ENCODE data around the gene ARHGAP23.
A peak's percentile ranks its signal among the peaks of the same experiment; 100 is the strongest.

ARHGAP23 gene

DNA sequence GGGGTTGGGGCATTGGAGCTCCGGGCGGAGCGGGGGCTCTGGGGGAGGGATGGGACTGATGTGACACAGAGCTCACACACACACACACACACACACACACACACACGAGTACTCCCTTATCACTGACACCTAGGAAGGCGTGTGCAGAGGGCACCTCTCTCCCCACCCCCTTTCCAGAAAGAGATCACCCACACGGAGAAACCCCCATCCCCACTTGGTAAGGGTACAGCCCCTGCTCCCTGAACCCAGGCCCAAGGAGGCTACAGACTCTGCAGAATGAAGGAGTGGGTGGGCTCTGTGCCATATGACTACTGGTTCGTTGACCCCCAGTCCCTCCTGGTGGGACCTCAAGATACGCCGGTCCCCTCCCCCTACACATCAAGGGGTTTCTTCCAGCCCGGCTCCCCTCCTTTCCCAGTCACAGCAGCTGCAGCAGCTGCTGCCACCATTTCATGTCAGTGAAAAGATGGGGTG lies 8.7 kb upstream of the ARHGAP23 start:
- H3K27ac ChIP-seq = no peak overlapping the region
- peak overlapping the region in 2 of 7 experiments; percentile 7 to 31 for H3K4me3 ChIP-seq

DNA sequence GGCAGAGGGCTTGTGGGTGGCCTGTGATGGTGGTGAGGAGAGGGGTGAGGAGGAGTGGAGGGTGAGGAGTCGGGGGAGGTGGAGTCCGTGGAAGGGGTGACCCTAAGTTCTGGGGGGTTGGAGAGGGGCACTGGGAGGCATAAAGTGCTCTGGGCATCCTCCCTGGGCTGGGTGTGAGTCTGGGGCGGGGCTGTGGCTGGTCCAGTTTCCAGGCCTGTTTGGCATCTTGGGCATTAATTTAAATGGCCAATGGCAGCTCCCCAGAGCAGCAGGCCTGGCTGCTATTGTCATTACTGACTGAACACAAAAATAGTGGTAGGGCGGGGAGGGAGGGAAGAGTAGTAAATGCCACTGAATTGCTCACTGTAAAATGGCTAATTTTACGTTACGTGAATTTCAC lies 7.7 kb upstream of the ARHGAP23 start:
- H3K4me3 ChIP-seq = no peak overlapping the region
- H3K27ac ChIP-seq = no peak overlapping the region

DNA sequence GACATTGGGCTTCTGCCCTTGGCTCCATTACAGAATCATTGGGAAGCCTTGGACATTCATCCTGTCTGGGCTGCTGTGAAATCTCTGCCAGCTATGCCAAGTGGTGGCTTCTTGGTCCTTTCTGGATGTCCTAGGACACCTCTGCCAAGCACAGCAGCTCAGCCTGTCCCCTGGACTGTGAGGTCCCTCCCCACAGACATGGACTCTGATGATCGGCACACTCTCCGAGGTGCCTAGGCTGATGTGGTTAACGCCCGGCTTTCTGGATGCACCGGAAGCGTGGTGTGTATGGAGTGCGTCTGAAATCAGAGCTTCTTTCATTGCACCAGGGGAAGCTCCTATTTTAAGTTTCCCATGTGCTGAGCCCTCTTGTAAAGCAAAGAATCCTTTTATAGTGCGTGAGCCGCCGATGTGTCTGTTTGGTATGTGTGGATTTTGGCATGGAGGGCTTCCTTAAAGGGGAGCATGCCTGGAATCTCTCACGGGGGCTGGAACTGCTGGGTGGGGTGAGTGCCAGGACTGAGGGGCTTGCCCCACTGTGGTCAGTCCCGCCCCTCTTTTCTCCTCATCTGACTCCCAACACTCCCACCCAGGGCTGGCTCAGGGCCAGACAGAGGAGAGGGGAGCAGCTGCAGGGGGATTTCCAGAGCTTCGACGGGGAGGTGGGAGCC lies 7.0 kb upstream of the ARHGAP23 start:
- no peak overlapping the region for H3K4me3 ChIP-seq
- H3K27ac ChIP-seq = no peak overlapping the region

DNA sequence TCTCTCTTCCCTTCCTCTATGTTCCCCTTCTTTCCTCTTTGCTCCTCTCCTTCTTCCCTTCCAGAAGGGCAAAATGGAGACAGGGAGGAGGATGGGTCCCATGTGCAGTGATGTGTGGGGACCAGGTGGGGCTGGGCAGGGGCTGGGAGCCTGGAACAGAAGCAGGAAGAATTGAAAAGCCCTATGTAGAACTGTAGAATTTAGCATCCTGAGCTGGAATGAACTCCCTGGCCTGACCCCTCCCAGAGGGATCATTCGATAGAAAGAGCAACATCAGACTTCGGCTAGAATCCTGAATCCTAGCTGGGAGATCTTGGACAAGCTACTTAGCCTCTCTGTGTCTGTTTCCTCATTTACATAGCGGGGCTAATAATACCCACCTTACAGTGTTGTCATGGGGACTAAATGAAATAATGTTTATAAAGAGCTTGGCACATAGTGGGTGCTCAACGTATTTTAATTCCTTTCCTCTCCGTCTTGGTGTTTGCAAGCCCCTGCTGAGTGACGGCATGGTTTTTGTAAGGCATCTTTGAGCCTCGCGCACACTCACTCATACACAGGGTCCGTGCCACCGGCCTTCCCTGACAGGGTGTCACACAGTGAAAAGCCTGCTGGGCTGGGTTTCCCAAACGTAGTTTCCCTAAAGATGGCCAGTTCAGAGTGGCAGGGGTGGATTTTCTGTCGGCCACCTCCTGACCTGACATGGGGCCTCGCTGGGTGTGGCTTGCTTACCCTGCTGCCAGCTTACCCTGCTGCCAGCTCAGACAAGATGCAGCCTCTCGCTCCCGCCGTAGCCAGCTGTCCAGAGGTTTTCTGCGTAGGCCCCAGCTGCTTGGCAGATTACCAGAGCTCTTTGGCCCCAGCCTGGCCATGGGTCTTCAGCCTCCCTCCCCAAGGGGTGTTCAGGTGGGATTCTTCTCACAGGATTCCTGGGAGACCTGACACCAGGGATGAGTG lies 6.1 kb upstream of the ARHGAP23 start:
- Histone ChIP-seq H3K4me3 (no peak overlapping the region), H3K27ac (no peak overlapping the region)

DNA sequence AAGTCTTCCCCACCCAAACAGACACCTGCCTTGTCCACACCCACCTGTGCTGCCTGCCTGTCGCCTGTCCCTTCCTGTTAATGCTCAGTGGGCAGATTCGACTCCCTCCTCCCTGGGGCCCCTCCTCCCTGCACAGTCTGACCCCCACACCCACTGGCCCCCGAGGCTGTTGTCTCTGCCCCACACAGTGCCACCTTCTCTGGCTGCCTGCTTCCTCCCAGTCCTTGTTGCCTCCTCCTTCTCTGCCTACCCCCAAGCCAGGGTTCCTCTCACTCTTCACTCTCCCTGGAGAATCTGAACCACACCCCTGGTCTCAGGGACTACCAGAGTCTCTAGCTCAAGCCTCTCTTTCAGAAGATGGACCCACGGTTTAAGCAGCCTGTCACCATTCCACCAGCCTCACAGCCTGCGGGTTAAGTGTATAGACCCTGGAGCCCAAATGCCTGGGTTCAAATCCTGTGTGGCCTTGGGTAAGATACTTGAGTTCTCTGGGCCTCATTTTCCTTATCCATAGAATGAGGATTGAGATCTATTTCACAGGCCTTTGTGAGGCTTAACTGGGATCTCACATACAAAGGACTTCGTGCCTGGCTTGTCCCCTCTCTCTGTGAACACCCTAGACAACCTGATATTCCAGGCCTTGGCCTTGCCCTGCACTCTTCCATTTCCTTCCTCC lies 3.8 kb upstream of the ARHGAP23 start:
- H3K4me3 ChIP-seq = no peak overlapping the region
- H3K27ac ChIP-seq = peak overlapping the region in 6 of 21 experiments; percentile 41 to 73 (median 56)

DNA sequence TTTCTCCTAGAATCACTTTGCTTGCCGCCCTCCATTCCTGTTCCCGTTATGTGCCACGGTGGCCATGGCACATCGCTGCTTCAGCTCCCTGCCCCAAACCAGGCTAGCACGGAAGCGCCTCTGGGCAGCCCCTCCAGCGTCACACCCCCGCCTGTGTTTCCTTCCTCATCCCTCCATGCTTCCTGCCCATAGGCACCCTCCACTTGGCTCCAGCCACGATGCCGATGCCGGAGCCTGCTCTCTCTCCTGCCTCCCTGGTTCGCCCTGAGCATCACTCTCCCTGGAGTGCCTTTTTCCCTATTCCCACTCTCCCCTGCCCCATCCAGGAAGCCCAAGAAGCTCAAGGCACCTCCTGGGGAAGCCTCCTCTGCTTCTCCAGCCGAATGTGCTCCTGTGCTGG lies 3.2 kb upstream of the ARHGAP23 start:
- Histone ChIP-seq H3K4me3 (no peak overlapping the region), H3K27ac (peak overlapping the region in 11 of 21 experiments; percentile 8 to 73 (median 44))

DNA sequence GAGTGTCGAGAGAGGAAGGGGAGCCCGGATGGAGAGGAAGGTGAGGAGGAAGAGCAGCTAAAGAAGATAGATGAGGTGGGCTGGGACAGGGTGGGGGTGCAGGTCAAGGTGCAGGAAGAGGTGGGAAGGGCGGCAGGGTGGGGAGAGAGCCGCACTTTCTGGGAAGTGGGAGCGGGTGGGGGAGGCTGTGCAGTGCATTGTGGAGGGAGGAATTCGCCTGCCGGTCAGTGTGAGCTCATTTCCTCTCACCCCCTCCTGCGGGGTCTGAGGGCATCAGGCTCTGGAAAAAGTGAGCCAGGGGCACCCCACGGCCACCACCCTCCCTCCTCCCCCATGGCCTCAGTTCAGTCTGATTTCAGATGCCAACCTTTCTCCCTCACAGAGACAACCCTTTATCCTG lies 2.5 kb upstream of the ARHGAP23 start:
- Histone ChIP-seq H3K27ac (peak overlapping the region in 8 of 21 experiments; percentile 8 to 73 (median 55)), H3K4me3 (no peak overlapping the region)

DNA sequence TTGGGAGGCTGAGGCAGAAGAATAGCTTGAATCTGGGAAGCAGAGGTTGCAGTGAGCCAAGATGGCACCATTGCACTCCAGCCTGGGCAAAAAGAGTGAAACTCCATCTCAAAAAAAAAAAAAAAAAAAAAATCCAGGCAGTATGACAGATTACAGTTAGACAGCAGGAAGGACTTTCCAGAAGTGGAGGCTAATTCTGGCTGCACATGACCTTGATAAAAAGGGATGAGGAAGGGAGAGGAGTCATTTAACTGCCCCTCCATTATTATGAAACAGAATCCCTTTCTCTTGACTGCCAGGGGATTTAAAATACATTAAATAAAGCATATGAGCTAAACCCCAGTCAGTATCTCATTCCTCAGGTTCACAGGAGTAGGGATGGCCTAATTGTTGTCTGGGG lies 1.8 kb upstream of the ARHGAP23 start:
- H3K27ac ChIP-seq = peak overlapping the region in 2 of 21 experiments; percentile 54 to 90

DNA sequence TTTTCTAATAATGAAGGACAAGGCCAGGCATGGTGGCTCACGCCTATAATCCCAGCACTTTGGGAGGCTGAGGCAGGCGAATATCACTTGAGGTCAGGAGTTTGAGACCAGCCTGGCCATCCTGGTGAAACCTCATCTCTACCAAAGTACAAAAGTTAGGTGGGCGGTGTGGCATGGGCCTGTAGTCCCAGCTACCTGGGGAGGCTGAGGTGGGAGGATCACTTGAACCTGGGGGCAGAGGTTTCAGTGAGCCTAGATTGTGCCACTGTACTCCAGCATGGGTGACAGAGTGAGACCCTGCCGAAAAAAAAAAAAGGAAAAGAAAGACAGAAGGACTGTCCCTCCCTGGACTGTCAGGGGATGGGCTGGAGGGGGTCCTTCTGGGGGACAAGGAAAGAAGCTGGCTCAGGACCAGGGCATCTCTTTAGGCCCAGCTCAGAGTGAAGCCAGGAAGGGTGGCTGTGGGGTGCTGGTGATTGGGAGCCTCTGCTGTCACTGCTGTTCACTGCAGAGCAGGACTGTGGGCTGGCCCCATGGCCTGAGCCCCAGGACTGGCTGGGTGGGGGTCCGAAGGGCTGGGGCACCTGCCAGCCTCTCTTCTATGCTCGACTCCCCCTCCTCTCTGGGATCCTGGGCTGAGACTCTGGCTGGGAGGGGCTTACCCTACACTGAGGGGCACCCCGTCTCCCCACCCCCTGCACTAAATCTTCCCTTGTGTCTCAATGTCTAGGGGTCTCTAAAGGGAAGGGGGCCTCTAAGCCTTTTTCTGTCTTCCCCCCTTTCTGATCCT lies 909 bp upstream of the ARHGAP23 start:
- H3K27ac ChIP-seq = peak overlapping the region in 18 of 21 experiments; percentile 59 to 96 (median 88)

More for the DNA sequence above, 1.8 kb upstream of the ARHGAP23 start:
- H3K4me3 ChIP-seq = no peak overlapping the region

DNA sequence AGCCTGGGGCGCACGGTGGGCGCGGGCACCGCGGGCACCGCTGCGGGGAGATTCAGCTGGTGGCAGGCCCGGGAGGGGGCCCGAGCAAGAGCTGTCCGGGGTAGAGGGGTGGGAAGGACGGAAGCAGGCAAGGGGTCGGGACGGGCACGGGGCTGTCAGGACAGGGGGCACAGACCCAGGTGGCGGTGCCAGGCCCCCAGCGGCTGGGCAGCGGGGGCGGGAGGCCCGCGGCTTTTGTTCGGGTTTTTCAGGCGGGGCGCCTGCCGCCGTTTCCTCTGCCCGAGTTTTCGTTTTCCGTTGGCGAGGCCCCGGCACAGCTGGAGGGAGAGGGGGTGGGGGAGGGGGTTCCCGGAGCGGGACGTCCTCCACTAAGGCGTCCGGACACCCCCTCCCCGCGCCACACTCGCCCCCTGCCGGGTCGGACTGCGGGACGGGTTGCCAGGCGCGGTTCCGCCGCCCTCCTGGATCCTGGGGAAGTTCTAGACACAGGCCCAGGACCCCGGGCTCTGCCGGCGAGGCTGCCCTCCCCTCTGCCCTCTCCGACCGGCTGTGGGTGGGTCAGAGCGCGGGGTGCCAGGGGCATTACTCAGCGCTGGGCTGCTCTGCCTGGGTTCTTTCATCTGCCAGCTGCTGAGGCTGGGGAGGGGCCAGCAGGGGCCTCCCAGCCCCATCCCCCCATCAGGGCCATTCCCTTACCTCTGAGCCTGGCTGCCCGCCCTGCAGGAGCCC lies 543 bp downstream of the ARHGAP23 start:
- H3K27ac ChIP-seq = peak overlapping the region; percentile 16 to 96 (median 86)

More for the DNA sequence above, 909 bp upstream of the ARHGAP23 start:
- H3K4me3 ChIP-seq = peak overlapping the region in 6 of 7 experiments; percentile 68 to 96 (median 93)

DNA sequence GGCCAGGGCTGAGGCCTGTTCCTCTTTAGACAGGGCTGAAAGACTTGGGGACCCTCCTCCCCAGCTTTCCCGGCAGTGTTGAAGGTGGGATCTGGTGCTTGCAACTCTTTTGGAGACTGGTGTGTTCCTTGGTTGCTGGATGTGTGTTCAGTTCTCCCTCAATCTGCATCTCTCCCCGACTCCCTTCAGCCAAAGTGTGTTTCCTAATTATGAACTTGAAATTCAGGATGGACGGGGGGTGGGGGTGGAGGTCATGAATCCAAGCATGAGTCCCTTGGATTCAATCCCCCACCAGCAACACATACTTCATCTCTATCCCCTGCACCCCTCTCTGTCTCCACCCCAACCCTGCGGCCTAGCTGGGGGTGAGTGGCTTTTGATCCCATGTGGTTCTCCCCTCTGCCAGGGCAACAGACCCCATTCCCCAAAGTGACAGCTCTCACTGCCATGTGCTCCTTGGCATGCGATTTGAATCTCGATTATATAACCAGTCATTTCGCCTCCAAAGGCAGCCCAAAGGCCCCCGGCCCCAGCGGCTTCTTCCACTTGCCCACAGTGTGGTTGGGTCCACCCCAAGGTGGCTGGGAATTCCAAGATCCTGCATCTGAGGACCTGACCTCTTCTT lies 1.3 kb downstream of the ARHGAP23 start:
- peak overlapping the region in 19 of 21 experiments; percentile 64 to 96 (median 88) for H3K27ac ChIP-seq
- H3K4me3 ChIP-seq = peak overlapping the region; percentile 68 to 96 (median 93)

More for the DNA sequence above, 543 bp downstream of the ARHGAP23 start:
- peak overlapping the region; percentile 68 to 96 (median 93) for H3K4me3 ChIP-seq

DNA sequence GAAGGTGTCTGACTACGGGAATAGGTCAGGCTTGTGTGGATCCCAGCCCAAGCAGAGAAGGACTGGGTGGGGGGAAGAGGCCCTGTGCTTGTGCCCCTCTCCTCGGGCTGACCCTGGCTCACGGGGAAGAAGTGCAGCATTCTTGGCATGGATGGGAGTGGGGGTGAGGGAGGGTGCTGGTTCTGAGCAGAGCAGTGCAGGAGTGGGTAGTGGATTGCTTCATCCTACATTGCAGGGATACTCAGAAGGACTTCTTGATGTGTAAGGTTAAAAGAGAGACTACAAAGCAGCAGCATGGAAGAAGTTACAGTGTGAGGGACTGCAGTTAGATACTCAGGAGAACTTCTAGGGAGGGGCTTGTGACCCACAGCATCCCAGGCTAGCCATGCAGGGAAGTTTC lies 2.1 kb downstream of the ARHGAP23 start:
- Histone ChIP-seq H3K4me3 (no peak overlapping the region), H3K27ac (peak overlapping the region in 11 of 21 experiments; percentile 56 to 96 (median 89))

DNA sequence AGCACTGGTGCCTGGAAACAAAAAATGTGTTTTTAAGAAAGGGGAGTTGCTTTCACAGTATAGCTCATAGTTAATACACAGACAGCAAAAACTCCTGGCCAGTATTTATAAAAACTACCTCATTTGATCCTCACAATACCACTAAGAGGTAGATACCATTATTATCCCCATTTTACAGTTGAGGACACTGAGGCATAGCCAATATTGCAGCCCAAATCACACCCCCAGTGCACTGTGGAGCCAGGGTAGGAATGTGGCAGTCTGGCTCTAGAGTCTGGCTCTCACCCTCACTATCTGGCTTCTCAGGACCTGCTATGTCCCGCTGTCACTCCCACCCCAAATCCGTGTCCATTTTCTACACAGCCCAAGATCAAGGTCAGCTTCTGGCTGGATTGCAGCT lies 2.6 kb downstream of the ARHGAP23 start:
- Histone ChIP-seq H3K4me3 (no peak overlapping the region), H3K27ac (peak overlapping the region in 3 of 21 experiments; percentile 56 to 90 (median 88))

DNA sequence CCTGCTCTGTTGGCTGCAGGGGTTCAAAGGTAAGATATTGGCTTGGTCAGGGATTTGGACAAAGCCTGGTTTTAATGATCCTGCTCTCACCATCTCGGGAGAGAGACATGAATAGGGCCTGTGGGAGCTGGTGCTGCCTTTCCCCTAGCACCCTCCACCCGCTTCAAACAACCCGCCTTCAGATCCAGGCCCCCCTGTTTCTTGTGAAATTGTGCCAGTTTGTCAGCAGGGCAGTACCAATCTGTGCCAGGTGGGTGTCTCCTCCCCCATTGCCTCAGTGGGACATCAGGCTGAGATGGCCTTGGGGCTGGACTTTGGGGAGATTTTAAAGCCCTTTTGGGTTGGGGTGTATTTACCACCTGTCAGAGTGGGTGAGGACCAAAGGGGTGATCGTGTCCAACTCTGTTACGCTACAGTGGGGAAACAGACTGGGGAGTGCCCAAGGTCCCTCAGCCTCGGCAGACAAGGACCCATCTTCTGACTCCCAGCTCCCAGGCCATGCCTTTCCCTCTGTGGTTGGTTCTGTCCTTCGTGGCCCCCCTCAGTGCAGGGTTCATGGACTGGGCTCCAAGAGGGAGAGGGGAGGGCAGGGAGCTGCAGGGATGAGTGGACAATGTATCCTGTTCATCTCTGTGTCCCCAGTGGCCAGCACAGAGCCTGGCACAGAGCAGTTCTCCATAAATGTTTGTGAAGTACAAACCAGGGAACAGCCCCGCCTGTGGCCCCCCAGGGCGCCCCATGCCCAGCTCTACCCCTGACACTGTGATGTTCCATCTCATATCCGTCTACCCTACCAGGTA lies 3.3 kb downstream of the ARHGAP23 start:
- H3K4me3 ChIP-seq = no peak overlapping the region
- H3K27ac ChIP-seq = peak overlapping the region in 1 of 21 experiments; percentile 25

DNA sequence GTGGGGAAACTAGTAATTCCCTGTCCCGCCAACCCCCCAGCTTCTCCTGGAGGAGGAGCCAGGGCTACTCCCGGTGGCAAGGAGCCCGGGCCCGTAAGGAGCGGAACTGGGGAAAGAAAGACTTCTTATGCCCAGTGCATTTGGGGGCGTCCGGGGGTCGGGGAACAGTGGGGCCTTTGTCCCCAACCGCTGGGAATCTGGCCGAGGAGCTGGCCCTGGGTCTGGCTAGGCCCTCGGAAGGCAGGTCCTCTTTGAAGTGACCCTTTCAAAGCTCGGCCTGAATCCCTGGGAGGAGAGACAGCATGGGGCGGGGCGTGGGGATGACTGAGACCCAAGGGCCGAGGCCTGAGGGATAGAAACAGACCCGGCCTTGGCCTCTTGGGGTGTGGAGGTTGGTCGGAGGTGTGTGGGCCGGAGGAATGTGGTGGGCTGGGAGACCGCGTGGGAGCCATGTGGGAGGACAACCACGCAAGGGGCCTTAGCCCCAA lies 6.0 kb downstream of the ARHGAP23 start:
- Histone ChIP-seq H3K27ac (peak overlapping the region in 2 of 21 experiments; percentile 9 to 44), H3K4me3 (no peak overlapping the region)

DNA sequence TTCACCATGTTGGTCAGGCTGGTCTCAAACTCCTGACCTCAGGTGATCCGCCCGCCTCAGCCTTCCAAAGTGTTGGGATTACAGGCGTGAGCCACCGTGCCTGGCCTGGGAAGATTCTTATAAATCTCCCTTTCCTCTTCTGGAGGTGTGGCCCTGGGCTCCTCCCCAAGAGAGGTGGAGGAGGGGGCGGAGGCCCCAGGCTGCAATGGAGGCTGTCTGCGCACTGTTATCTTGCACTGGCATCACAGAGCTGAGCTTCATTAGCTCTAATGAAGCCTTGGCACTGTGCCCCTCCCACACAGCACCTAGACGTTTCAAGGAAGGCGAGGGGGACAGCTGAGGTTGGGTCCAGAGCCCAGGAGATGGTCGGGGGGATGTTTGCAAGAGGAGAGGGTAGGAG lies 7.5 kb downstream of the ARHGAP23 start:
- no peak overlapping the region for H3K4me3 ChIP-seq
- no peak overlapping the region for H3K27ac ChIP-seq

DNA sequence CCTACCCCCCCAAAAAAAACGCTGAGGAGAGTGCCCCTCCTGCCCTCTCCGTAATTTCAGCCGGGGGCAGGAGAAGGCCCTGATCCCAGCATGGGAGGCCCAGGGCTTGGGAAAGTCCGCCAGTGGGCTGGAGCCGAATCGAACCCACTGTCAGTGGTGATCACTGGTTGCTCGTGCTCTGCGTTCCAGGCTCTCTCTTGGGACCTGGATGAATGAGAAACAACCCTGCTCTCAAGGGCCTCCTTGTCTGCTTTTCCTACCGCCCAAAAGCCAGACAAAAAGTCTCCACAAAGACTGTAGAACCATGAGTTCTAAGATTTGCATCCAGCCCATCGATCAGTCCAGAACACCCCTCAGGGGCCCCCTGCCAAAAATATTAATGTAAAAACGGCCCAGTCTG lies 8.1 kb downstream of the ARHGAP23 start:
- Histone ChIP-seq H3K4me3 (no peak overlapping the region), H3K27ac (no peak overlapping the region)

Data from skin epidermis (tissue), 12 donors.